GM12875 (cell line): ENCODE measurements around the gene DRC1.
"Not testable (repeated sequence)": the region's sequence is repeated elsewhere in the genome, so short reads cannot be mapped to it uniquely, and the experiment has no call there.

Source experiments
- H3K4me3 ChIP-seq: one replicate; pipeline ENCODE4 v1.5.1; 2011; ENCODE audit warnings: low read depth, low read length, control low read depth
- TF ChIP-seq, protein P1 (sequence below): IDR thresholded peaks from 2 replicates; pipeline ENCODE4 v1.5.1; 2011; ENCODE audit warnings: low read depth, mild to moderate bottlenecking, control low read depth, inconsistent platforms, low read length, moderate library complexity, borderline replicate concordance; ENCODE audit not compliant: insufficient read depth

Gene DRC1

DNA sequence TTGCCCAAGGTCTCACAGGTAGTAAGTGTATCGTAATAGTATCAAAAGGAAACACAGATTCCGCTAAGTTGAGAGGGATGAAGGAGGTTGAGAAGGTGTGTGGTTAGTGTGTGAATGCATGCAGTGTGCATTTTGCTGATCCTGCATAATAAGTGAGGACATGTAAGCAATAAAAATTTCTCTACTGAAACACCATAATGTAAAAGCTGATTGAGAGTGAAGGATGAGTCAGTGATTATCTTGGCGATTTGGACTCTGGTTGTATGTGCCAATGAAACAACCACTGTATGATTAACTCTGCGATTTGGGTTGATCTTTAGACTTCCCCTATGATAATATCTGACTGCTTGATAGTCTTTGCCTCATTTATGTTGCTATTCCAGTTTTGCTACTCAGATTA, 38.4 kb upstream of the DRC1 start:
- TF ChIP-seq, protein P1, sequence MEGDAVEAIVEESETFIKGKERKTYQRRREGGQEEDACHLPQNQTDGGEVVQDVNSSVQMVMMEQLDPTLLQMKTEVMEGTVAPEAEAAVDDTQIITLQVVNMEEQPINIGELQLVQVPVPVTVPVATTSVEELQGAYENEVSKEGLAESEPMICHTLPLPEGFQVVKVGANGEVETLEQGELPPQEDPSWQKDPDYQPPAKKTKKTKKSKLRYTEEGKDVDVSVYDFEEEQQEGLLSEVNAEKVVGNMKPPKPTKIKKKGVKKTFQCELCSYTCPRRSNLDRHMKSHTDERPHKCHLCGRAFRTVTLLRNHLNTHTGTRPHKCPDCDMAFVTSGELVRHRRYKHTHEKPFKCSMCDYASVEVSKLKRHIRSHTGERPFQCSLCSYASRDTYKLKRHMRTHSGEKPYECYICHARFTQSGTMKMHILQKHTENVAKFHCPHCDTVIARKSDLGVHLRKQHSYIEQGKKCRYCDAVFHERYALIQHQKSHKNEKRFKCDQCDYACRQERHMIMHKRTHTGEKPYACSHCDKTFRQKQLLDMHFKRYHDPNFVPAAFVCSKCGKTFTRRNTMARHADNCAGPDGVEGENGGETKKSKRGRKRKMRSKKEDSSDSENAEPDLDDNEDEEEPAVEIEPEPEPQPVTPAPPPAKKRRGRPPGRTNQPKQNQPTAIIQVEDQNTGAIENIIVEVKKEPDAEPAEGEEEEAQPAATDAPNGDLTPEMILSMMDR, result no peak

DNA sequence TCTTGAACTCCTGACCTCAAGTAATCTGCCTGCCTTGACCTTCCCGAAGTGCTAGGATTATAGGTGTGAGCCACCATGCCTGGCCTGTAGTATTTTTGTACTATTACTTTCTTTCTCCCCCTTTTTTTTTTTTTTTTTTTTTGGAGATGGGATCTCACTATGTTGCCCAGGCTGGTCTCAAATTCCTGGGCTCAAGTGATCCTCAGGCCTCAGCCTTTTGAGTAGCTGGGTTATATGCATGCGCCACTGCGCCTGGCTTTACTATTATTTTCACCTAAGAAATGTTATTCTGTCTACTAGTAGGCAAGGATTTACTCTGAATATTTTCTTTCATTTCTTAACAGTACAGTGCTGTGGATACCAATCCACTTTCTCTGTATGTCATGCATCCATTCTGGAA, 37.8 kb upstream of the DRC1 start:
- H3K4me3 ChIP-seq, result no peak overlapping the region
- TF ChIP-seq, protein P1, result no peak

More for the DNA sequence above, 38.4 kb upstream of the DRC1 start:
- no peak overlapping the region for H3K4me3 ChIP-seq

DNA sequence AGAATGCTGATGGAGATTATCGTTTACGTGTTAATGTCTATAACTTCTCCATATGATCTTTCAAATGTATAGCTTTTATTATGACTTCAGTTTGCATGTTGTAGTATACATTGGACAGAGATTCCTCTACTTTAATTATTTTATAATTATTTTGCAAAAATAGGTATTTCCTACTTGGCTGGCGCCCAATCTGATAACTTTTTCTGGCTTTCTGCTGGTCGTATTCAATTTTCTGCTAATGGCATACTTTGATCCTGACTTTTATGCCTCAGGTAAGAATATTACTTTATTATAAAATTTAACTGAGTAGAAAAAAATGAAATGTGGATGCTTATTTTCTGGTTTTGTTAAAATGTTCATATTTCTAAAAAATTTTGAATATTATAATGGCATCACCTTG, 37.1 kb upstream of the DRC1 start:
- no peak overlapping the region for H3K4me3 ChIP-seq

DNA sequence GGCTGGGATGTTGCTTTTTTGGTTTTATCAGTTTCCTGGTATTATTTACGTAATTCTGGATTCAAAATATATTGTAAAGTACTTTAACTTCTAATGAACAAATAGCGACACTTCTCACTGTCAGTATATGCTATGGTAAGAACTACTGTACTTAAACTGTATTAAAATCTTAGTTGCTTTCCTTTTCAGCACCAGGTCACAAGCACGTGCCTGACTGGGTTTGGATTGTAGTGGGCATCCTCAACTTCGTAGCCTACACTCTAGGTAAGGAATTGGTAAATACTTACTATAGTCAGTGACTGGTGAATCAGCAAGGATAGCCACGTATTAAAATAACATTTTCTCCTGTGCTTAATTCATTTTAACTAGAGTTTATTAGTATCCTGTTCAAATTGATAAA, 34.8 kb upstream of the DRC1 start:
- TF ChIP-seq, protein P1, result no peak
- H3K4me3 ChIP-seq, result no peak overlapping the region

More for the DNA sequence above, 37.1 kb upstream of the DRC1 start:
- TF ChIP-seq, protein P1, result no peak

DNA sequence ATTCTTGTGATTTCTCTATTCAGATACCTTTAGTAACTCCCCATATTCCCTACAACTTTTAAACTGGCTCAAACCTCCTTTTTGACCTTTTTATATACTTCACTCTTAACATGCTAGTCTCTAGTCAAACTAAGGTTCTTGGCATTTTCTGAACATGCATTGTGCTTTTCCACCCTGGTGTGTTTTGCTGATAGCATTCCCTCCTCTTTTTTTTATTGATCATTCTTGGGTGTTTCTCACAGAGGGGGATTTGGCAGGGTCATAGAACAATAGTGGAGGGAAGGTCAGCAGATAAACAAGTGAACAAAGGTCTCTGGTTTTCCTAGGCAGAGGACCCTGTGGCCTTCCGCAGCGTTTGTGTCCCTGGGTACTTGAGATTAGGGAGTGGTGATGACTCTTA, 32.1 kb upstream of the DRC1 start:
- not testable (repeated sequence) for H3K4me3 ChIP-seq

DNA sequence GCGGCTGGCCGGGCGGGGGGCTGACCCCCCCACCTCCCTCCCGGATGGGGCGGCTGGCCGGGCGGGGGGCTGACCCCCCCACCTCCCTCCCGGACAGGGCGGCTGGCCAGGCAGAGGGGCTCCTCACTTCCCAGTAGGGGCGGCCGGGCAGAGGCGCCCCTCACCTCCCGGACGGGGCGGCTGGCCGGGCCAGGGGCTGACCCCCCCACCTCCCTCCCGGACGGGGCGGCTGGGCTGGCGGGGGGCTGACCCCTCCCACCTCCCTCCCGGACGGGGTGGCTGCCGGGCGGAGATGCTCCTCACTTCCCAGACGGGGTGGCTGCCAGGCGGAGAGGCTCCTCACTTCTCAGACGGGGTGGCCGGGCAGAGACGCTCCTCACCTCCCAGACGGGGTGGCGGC, 30.8 kb upstream of the DRC1 start:
- H3K4me3 ChIP-seq, result not testable (repeated sequence)

DNA sequence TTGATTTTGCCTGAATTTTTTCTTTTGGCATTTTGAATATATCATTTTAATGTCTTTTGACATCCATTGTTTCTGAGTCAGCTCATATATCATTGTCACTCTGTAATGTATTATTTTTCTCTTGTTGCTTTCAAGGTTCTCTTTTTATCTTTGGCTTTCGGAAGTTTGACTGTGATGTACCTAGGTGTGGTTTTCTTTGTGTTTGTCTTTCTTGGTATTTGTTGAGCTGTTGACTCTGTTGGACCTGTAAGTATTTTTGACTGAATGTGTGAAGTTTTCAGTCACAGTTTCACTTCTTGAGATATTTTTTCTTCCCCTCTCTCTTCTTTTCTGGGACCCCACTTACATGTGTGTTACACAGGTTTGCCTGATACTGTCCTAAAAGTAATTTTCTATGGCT, 24.9 kb upstream of the DRC1 start:
- no peak overlapping the region for H3K4me3 ChIP-seq
- TF ChIP-seq, protein P1, result no peak

DNA sequence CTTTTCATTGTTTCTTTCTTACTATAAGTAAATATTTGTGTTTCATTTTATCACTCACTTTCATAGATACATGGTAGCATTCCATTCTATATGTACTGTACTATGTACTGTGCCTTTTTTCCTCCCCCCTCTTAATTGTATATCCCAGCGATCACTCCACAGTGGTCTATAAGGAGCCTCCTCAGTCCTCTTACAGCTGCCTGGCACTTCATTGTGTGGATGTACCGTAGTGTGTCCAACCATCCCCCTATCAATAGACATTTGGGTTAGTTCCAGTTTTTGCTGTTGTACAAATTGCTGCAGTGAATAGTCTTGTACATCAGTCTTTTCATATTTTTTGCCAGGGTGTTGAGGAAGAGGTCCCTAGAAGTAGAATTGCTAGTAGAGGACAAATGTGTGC, 21.4 kb upstream of the DRC1 start:
- TF ChIP-seq, protein P1, result no peak
- H3K4me3 ChIP-seq, result no peak overlapping the region

DNA sequence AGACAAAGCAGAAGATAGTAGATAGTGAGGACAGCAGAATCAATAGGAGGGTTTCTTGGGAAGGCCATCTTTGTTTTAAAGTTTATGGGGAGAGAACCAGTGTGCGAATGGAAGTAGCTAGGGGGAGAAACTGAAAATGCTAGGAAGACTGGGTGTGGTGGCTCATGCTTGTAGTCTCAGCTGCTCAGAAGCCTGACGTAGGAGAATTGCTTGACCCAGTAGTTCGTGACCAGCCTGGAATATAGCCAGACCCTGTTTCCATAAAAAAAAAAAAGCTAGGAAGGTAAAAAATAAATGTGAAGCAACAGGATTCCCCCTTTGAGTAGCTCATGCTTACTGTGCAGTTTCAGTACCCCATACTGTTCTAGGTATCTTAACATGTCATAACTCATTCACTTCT, 19.2 kb upstream of the DRC1 start:
- TF ChIP-seq, protein P1, result no peak
- no peak overlapping the region for H3K4me3 ChIP-seq
